Karpas-422 (cell line): ENCODE data around the gene PTPN7. TPM values are rescaled to one million over a fixed set of nuclear protein-coding genes. Genes with fewer than 3 reads are reported as not detected.
"Not testable (repeated sequence)": the region's sequence is repeated elsewhere in the genome, so short reads cannot be mapped to it uniquely, and the experiment has no call there.

Source experiments
- DNase-seq: peaks from one replicate; pipeline ENCODE4 v3.0.0-alpha.2; 2015
- H2AFZ ChIP-seq: fragments of 200-600 bp; sonication (generic); 2 replicates; pipeline ENCODE4 v1.6.1; 2014; ENCODE audit warnings: antibody characterized with exemption, low read length, mixed read lengths
- H3K27ac ChIP-seq: fragments of 200-600 bp; sonication (generic); 2 replicates; pipeline ENCODE4 v1.5.1; 2014; ENCODE audit warnings: mild to moderate bottlenecking, low read length, moderate library complexity
- H3K27me3 ChIP-seq: fragments of 200-600 bp; sonication (generic); 2 replicates; pipeline ENCODE4 v1.6.1; 2014; ENCODE audit warnings: low read length, mixed read lengths
- H3K36me3 ChIP-seq: fragments of 200-600 bp; sonication (generic); 2 replicates; pipeline ENCODE4 v1.6.1; 2014; ENCODE audit warnings: low read length, mixed read lengths; ENCODE audit not compliant: insufficient read depth
- H3K4me1 ChIP-seq: fragments of 200-600 bp; sonication (generic); 2 replicates; pipeline ENCODE4 v1.6.1; 2014; ENCODE audit warnings: mild to moderate bottlenecking, low read length, mixed read lengths
- H3K4me2 ChIP-seq: fragments of 200-600 bp; sonication (generic); 2 replicates; pipeline ENCODE4 v1.6.1; 2014; ENCODE audit warnings: low read length, low read depth, mild to moderate bottlenecking; ENCODE audit not compliant: poor library complexity, severe bottlenecking
- H3K4me3 ChIP-seq: fragments of 200-600 bp; sonication (generic); 2 replicates; pipeline ENCODE4 v1.5.1; 2014; ENCODE audit warnings: mild to moderate bottlenecking, antibody characterized with exemption, low read length, mixed read lengths
- H3K79me2 ChIP-seq: fragments of 200-600 bp; sonication (generic); 2 replicates; pipeline ENCODE4 v1.6.1; 2014; ENCODE audit warnings: mild to moderate bottlenecking, low read length, mixed read lengths
- H3K9ac ChIP-seq: fragments of 200-600 bp; sonication (generic); 2 replicates; pipeline ENCODE4 v1.6.0; 2014; ENCODE audit warnings: low read length
- H3K9me2 ChIP-seq: fragments of 200-600 bp; sonication (generic), shearing (Covaris generic); replicated peaks from 2 replicates; pipeline ENCODE4 v1.6.0; 2014; ENCODE audit warnings: mild to moderate bottlenecking, low read length, moderate library complexity; ENCODE audit not compliant: insufficient read depth
- H3K9me3 ChIP-seq: fragments of 300-700, 200-600 bp; sonication (generic); 2 replicates; pipeline ENCODE4 v1.6.1; 2014; ENCODE audit warnings: low read length, mixed read lengths
- H4K20me1 ChIP-seq: fragments of 200-600 bp; sonication (generic); 2 replicates; pipeline ENCODE4 v1.6.1; 2014; ENCODE audit warnings: mild to moderate bottlenecking, antibody characterized with exemption, low read length, low read depth; ENCODE audit not compliant: insufficient read depth
- total RNA-seq: library from RNA; depleted of rRNA; stranded (reverse); fragments of >200 nt; shearing (Covaris generic); gene quantifications from 2 replicates; pipeline ENCODE4 v1.2.3, GENCODE V29; 2014; ENCODE audit warnings: low replicate concordance

Gene PTPN7
- total RNA-seq, 1 experiment from 2014 or later, result 33.4 TPM

DNA sequence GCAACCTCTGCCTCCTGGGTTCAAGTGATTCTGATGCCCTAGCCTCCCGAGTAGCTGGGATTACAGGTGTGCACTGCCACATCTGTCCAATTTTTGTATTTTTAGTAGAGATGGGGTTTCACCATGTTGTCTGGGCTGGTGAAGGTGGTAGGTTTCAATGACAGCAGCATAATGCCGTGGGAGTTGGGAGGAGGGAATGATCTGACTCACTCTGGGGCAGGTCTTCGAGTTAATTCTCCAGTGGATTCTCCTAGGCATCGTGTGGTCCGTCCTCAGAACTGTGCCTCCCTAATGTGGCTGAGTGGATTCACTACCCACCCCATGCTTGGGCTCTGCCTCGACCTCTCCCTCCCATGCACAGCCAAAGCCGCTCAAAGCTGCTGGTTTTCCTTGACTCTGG lies 39.4 kb downstream of the PTPN7 start:
- Histone ChIP-seq H3K4me3 (no peak overlapping the region), H4K20me1 (no peaks in the 10 kb centered on the region), H2AFZ (no peak overlapping the region), H3K4me2 (no peak overlapping the region), H3K9me3 (no peaks in the 10 kb centered on the region), H3K27me3 (no peaks in the 10 kb centered on the region), H3K27ac (no peak overlapping the region), H3K36me3 (no peaks in the 10 kb centered on the region), H3K9ac (no peak overlapping the region), H3K79me2 (no peaks in the 10 kb centered on the region), H3K4me1 (no peaks in the 10 kb centered on the region), H3K9me2 (no peaks in the 10 kb centered on the region)
- DNase-seq, result no peak

DNA sequence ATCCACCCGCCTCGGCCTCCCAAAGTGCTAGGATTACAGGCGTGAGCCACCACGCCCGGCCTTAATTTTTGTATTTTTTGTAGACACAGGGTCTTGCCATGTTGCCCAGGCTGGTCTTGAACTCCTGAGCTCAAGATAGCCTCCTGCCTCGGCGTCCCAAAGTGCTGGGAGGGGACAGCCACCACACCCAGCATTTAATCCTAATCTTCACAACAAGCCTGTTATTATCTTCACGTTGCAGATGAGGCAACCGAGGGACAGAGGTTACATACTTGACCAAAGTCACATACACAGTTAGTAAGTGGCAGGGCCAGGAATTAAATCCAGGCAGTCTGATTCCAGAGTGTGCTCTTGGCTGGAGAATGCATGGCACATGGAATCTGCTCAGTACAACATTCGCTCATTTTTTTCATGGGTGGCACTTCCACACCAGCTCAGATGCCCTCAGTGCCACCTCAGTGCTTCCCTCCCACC lies 42.5 kb downstream of the PTPN7 start:
- Histone ChIP-seq H3K4me2 (no peak overlapping the region), H3K9me2 (no peaks in the 10 kb centered on the region), H3K27ac (no peak overlapping the region)

DNA sequence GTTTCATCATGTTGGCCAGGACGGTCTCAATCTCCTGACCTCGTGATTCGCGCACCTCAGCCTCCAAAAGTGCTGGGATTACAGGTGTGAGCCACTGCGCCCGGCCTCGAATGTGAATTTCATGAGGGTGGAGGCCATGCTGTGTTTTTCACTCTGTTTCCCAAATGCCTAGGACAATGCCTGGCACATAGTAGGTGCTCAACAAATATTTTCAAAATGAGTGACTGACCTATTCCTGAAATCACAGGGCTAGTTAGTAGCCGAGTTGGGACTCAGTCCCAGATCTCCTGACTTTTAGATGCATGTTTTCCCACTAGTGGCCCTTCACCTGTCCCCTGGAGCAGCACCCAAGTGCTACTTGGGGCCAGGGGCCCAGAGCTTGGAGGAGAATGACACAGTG lies 44.1 kb downstream of the PTPN7 start:
- H4K20me1 ChIP-seq, result no peaks in the 10 kb centered on the region; the same call in 1 of the 2 replicates
- no peaks in the 10 kb centered on the region for H3K9me2 ChIP-seq
- no peaks in the 10 kb centered on the region for H3K9me3 ChIP-seq
- no peak overlapping the region for H3K27ac ChIP-seq
- peaks cover 6% of the 10 kb centered on the region for H3K4me1 ChIP-seq
- no peak overlapping the region for H3K4me3 ChIP-seq
- no peaks in the 10 kb centered on the region for H3K79me2 ChIP-seq
- no peak overlapping the region for H2AFZ ChIP-seq
- no peaks in the 10 kb centered on the region for H3K27me3 ChIP-seq
- DNase-seq, result no peak
- no peak overlapping the region for H3K4me2 ChIP-seq
- no peak overlapping the region for H3K9ac ChIP-seq
- H3K36me3 ChIP-seq, result no peaks in the 10 kb centered on the region

More for the DNA sequence above, 42.5 kb downstream of the PTPN7 start:
- no peaks in the 10 kb centered on the region for H3K36me3 ChIP-seq
- peaks cover 6% of the 10 kb centered on the region for H3K4me1 ChIP-seq
- DNase-seq, result no peak
- H4K20me1 ChIP-seq, result no peaks in the 10 kb centered on the region; the same call in 1 of the 2 replicates
- H3K4me3 ChIP-seq, result no peak overlapping the region
- no peaks in the 10 kb centered on the region for H3K79me2 ChIP-seq
- no peak overlapping the region for H3K9ac ChIP-seq
- no peaks in the 10 kb centered on the region for H3K9me3 ChIP-seq
- no peaks in the 10 kb centered on the region for H3K27me3 ChIP-seq
- H2AFZ ChIP-seq, result no peak overlapping the region

DNA sequence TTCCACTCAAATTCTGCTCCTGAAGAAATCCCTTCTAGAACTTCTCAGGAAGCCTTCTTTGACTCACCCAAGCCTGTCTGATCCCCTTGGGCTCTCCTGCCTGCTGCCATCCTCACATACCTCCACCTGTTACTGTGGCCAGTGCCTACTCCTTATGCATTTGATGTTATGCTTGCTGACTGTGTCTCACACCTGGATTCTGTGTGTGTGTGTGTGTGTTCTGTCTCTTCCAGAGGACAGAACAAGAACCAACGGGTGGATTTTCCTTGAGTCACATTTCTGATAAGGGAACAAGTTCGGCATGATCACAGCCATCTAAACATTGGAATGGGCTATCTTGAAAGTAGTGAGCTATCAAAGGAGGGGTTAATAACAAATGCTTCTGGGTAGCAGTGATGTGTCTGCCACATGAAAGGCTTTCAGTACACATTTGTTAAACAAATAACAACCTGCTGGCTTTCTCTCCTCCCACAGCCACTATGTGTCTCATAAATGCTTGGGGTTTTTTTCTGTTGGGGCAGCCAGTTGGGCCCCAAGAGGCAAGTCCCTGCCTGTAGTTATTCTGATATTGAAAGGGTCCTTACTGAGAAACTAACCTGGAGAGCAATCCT lies 46.6 kb downstream of the PTPN7 start:
- no peak overlapping the region for H3K27ac ChIP-seq
- no peak for DNase-seq
- H3K27me3 ChIP-seq, result no peaks in the 10 kb centered on the region
- no peaks in the 10 kb centered on the region for H3K79me2 ChIP-seq
- peaks cover 6% of the 10 kb centered on the region for H3K4me1 ChIP-seq
- H3K4me2 ChIP-seq, result no peak overlapping the region
- no peaks in the 10 kb centered on the region for H3K9me3 ChIP-seq
- H3K9me2 ChIP-seq, result no peaks in the 10 kb centered on the region
- no peak overlapping the region for H3K9ac ChIP-seq
- no peak overlapping the region for H3K4me3 ChIP-seq
- H2AFZ ChIP-seq, result no peak overlapping the region
- H4K20me1 ChIP-seq, result no peaks in the 10 kb centered on the region; the same call in 1 of the 2 replicates
- H3K36me3 ChIP-seq, result no peaks in the 10 kb centered on the region

DNA sequence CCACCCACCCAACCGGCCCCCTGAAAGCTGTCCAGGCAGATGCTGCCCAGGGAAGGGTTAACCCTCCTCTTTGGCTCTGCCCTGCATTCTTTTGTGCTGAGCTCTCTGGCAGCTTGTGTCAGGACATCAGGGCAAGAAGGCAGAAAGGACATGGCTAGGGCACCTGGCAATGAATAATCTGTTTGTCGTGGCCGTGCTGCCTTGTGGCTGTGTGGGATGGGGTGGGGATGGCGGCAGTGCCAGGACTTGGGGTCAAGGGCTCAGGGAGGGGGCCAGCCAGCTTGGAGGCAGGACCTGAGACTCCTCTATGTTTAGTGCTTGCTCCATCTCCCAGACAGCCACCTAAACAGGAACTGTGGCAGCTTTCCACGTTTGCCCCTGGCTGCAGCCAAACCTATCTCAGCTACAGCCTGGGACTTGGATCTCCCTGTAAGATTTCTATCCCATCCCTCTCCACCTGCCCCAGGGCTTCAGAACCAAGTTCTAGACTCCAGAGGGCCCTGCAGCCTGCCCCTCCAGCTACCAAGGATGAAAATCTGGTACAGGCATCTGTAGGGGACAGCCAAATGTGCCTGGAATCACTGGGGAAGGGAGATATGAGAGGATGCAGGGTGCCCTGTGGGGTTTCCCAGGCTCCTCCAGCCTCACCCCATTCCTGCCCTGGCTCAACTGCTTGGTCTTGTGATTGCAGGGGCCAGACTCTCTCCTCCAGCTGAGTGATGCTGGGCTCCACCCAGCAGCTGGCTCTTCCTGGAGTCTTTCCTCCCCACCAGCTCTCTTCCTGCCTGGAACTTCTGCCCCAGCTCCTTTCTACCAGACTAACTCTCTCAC lies 47.3 kb downstream of the PTPN7 start:
- Histone ChIP-seq H3K27me3 (no peaks in the 10 kb centered on the region), H3K4me2 (no peak overlapping the region), H3K9me2 (no peaks in the 10 kb centered on the region), H3K36me3 (no peaks in the 10 kb centered on the region), H2AFZ (no peak overlapping the region), H3K4me1 (peaks cover 6% of the 10 kb centered on the region), H3K9ac (no peak overlapping the region), H3K27ac (no peak overlapping the region), H3K79me2 (no peaks in the 10 kb centered on the region), H4K20me1 (no peaks in the 10 kb centered on the region; the same call in 1 of the 2 replicates), H3K9me3 (no peaks in the 10 kb centered on the region), H3K4me3 (no peak overlapping the region)
- DNase-seq, result no peak

DNA sequence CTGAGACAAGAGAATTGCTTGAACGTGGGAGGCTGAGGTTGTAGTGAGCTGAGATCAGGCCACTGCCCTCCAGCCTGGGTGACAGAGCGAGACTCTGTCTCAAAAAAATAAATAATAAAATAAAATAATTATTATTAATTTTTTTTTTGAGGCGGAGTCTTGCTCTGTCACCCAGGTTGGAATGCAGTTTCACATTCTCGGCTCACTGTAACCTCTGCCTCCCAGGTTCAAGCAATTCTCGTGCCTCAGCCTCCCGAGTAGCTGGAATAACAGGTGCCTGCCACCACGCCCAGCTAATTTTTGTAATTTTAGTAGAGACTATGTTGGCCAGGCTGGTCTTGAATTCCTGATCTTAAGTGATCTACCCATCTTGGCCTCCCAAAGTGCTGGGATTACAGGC lies 48.8 kb downstream of the PTPN7 start:
- not testable (repeated sequence) for H3K27ac ChIP-seq, H4K20me1 ChIP-seq, DNase-seq, H3K4me3 ChIP-seq, H2AFZ ChIP-seq, H3K9me2 ChIP-seq, H3K36me3 ChIP-seq, H3K4me2 ChIP-seq, H3K9ac ChIP-seq, H3K27me3 ChIP-seq, H3K4me1 ChIP-seq, H3K79me2 ChIP-seq, H3K9me3 ChIP-seq

DNA sequence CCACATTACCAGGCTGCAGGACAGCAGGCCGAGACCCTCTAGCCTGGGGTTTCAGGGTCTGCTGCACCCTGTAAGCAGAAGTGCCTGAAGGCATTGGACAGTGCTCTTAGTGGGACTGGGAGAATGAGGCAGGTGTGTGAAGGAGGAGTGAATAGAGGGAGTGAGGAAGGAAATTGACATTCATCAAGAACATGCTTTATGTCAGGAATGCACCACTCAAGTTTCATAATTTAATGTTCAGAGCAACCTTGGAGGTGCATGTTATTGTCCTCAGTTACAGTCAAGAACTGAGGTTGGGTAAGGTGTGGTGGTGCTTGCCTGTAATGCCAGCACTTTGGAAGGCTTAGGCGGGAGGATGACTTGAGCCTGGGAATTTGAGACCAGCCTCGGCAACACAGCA lies 49.4 kb downstream of the PTPN7 start:
- no peak for DNase-seq
- H3K4me2 ChIP-seq, result no peak overlapping the region
- H3K27me3 ChIP-seq, result no peaks in the 10 kb centered on the region
- H3K27ac ChIP-seq, result no peak overlapping the region
- no peaks in the 10 kb centered on the region for H3K9me2 ChIP-seq
- H2AFZ ChIP-seq, result no peak overlapping the region
- no peaks in the 10 kb centered on the region for H3K36me3 ChIP-seq
- no peaks in the 10 kb centered on the region for H3K9me3 ChIP-seq
- H3K79me2 ChIP-seq, result no peaks in the 10 kb centered on the region
- no peak overlapping the region for H3K9ac ChIP-seq
- no peaks in the 10 kb centered on the region; the same call in 1 of the 2 replicates for H4K20me1 ChIP-seq
- H3K4me1 ChIP-seq, result peaks cover 6% of the 10 kb centered on the region
- no peak overlapping the region for H3K4me3 ChIP-seq

DNA sequence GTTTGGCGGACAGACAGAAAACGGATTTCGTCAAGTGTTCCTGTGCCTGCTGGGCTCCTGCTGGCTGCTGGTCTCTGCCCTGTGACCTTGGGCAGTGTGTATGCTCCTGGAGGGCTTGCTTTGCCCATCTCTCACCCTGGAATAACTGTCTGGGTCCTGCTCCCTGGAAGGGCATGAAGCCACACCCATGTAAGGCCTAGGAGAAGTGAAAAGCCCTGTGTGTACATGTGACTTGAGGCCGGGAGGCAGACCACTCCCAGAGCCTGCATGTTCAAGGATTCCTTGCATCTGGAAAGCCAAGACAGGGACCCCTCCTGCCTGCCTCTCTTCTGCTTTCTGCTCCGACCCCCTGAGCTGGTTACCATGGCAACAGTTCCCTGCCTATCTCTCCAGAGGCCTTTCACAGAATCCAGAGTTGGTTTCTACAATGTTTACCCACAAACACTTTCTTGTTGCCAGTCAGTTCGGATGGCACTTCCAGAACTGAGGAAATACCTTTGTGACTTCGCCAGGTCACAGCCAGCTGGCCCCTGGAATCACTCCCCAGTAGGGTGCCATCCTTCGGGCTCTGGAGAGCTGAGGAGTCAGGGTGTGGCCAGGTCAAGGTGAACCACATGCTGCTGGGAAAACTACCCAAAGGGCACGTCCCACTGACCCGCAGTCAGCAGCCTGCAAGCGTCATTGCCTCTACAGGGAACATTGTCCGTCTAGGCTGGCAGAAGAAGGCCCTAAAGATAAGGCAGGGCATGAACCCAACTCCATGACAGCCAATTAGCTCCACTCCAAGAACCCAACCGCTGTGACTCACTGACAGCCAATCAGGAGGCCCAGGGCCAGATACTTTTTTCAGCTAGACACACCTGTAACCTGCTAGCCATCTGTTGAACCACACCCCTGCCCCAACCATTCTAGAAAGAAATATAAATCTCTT lies 52.3 kb downstream of the PTPN7 start:
- H3K36me3 ChIP-seq, result no peaks in the 10 kb centered on the region
- H3K27ac ChIP-seq, result no peak overlapping the region
- no peak overlapping the region for H3K4me3 ChIP-seq
- H3K27me3 ChIP-seq, result no peaks in the 10 kb centered on the region
- H3K9me3 ChIP-seq, result no peaks in the 10 kb centered on the region
- H3K9me2 ChIP-seq, result no peaks in the 10 kb centered on the region
- no peaks in the 10 kb centered on the region for H4K20me1 ChIP-seq
- no peak overlapping the region for H3K9ac ChIP-seq
- no peak overlapping the region for H2AFZ ChIP-seq
- no peak overlapping the region for H3K4me2 ChIP-seq
- H3K4me1 ChIP-seq, result no peaks in the 10 kb centered on the region
- no peak for DNase-seq
- no peaks in the 10 kb centered on the region for H3K79me2 ChIP-seq
